NCI-H2171 (cell line): ENCODE measurements around the gene PALS2.

ENCODE experiments used
- DNase-seq: peaks from one replicate; lab custom pipeline; 2025; lab: John Stamatoyannopoulos, UW

Gene PALS2, protein sequence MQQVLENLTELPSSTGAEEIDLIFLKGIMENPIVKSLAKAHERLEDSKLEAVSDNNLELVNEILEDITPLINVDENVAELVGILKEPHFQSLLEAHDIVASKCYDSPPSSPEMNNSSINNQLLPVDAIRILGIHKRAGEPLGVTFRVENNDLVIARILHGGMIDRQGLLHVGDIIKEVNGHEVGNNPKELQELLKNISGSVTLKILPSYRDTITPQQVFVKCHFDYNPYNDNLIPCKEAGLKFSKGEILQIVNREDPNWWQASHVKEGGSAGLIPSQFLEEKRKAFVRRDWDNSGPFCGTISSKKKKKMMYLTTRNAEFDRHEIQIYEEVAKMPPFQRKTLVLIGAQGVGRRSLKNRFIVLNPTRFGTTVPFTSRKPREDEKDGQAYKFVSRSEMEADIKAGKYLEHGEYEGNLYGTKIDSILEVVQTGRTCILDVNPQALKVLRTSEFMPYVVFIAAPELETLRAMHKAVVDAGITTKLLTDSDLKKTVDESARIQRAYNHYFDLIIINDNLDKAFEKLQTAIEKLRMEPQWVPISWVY

DNA sequence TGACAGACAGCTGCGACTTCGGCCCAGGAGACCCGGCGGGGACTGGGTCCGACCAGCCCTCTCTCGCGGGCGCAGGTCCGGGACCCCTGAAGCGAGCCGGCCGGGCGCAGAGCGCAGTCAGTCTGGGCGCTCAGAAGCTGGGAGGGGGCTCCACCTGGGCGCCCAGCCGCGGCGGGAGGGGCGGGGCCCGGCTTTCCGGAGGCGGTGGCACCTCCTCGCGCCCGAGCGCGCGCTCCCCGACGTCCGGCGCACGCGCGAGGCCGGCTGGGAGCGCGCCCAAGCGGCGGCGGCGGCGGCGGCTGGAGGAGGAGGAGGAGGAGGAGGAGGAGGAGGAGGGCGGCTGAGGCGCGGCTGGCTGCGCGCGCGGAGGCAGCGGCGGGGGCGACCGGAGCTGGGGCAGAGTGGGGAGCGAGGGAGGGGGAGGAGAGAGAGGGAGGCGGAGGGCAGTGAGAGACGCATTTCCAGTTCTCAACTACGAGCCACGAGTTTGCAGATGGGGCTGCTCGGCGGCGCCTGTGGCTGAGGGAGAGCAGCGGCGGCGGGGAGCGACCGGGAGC is at the start of gene PALS2:
Gene PALS2 (plus strand): TSS at position 456 of the 557 bp plus-strand sequence. CDS start 50,216 bp downstream, outside the sequence.
- peak; percentile 66 for DNase-seq

- no peak for DNase-seq
These were observed 42.0 kb upstream of the PALS2 start for GRCh38 chr7:24531255-24531654.

GRCh38 chr7:24536682-24537081 is 36.6 kb upstream of the PALS2 start:
- no peak for DNase-seq

GRCh38 chr7:24540956-24541355 is 32.3 kb upstream of the PALS2 start:
- DNase-seq = no peak

DNA sequence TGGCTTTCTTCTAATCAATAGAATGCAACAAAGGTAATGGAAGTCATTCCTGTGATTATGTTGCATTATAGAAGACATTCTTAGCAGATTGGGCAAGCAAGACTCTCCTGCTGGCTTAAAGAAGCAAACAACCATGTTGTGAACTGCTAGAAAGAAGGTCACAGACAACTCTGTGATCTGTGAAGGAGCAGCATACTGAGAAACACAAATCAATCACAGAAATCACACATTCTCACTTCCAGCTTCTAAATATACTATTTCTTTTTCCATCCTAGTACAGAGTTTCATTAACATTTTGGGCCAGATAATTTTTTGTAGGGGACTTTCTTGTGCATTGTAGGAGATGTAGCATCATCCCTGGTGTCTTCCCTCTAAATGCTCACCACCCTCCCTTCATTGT is 28.0 kb upstream of the PALS2 start:
- no peak for DNase-seq

DNA sequence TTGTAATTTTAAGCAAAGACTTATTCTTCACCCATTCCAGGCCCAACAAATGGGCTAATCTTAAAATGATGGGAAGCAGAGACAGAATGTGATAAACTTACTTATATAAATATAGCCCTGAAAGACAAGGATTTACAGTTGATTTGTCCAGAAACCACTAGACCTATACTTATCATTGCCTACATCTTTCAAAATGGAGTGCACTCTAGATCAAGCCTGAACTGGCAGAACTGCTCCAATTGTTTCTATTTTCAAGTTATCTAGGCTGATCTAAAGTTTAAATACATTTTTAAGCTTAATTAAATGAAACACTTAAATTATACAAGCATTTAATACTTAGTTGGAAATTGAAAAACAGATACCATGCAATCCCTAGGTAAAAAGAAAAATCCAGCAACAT is 24.9 kb upstream of the PALS2 start:
- no peak for DNase-seq

DNA sequence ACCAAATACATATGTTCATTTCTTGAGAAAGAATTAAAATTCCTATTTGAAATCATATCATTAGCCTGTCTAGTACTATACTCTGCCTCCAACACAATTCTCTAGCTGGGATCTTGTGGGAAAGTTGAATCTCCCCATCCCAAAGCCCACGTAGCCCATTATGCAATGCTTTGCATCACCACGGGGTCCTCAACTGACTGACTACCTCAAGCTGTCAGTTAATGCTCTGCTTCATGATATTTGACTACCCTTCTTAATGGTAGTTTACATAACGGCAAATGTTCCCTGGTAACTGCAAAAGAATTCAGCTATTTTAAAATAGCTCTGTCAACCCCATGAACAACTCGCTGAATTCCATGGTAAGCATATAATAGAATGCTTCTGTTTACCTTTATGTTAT is 23.3 kb upstream of the PALS2 start:
- no peak for DNase-seq

DNA sequence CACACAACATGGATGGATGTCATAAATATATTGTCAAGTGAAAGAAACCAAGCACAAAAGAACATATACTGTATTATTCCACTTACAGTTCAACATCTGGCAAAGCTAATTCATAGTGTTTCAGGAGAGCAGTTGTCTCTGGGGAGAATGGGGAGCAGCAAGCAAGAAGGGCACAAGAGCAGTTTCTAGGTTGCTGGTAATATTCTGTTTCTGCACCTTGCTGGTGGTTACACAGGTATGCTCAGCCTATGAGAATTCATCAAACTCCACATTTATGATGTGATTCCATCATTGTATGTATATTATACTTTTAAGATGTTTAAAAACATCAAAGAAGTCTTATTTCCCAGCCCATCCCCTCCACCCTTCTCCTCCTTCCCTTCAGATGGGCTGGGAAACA is 18.1 kb upstream of the PALS2 start:
- DNase-seq = no peak

DNA sequence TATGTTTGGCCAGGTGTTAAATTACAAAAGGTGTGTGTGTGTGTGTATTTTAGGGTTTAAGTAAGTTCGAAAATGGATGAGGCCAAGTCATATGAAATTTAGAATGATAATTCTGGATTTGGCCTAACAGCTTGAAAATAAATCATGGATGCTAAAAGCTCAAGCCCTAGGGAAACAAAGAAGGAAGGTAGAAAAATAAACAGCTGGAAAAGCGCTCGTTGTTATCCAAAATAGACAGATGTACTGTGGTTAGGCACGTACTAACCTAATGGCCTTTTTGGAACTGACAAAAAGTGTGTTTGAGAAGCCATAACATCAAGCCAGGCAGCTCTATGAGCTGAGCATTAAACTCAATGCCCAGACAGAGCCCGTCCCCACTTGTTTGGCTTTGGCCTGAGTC is 17.5 kb upstream of the PALS2 start:
- no peak for DNase-seq

GRCh38 chr7:24560772-24561171 is 12.5 kb upstream of the PALS2 start:
- no peak for DNase-seq

GRCh38 chr7:24566274-24566673 is 7.0 kb upstream of the PALS2 start:
- DNase-seq = no peak

DNA sequence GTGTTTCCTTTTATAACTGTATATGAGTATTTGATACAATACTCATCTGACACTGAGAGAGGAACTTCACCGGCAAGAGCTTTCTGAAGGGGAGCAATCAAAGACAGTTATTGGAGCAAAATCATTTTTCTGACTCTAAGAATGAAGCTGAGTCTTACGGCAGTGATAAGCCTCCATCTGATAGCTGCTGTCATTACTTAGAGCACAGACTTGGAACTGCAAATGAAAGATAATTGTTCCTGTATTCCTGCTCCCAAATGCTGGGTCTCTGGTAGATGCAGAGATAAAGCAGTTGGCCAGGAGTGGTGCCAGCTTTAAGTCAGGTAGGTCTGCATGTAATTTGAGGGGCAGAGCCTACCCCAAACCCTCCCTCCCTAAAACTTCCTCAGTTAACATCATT is 2.3 kb upstream of the PALS2 start:
- DNase-seq = no peak

DNA sequence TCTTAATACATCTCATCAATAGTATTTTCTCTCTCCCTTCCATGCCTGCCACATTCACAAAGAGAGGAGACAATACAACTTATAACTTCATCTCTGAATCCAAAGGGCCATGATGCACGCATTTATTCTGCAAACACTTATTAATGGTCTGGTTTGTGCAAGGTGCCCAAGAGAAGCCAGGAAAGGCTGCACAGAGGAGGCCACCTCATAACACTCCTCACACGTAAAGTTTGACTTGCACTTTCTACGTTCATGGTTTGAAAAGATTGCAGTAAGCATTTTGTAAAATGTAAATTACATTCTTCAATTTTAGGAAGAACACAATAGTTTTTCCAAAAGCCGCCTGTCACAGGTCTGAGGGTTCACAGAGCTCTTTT is 1.2 kb upstream of the PALS2 start:
- DNase-seq = no peak

- no peak for DNase-seq
These were observed 757 bp upstream of the PALS2 start for GRCh38 chr7:24572393-24572996.

DNA sequence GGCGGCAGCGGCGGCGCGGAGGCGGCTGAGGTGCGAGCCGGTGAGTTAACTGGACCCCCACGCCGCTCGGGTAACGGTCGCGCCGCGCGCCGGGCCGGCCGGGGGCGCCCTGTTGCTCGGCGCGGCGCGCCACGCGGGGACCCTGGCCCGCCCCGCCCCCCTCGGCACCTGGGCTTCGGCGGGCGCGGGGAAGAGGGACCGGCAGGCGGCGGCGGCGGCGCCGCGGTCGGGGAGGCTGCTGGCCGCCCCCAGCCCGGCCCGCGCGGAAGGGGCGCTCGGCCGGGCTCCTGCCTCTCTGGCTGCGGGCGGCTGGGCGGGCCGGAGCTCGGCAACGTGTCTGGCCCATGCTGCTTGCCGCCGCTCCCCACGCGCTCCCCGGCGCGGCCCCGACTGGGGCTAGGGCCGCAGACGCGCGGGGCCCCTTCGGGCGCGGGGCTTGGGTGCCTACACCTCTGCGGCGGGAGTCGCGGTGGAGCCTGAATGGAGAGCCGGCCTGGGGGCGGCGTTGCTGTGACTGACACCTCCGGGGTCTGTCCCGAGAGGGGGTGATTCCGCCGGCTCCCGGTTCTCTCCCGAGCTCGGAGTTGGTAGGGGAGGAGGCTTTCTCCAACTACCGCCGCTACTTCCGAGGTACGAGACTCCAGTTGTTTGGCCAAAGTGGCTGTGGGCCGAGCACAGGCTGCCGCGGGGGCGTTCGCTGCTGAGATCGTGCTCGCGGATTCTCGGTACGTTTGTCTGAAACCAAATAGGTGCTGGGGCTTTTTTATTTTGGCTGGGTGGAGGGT is 494 bp downstream of the PALS2 start:
- peak; percentile 20 for DNase-seq

DNA sequence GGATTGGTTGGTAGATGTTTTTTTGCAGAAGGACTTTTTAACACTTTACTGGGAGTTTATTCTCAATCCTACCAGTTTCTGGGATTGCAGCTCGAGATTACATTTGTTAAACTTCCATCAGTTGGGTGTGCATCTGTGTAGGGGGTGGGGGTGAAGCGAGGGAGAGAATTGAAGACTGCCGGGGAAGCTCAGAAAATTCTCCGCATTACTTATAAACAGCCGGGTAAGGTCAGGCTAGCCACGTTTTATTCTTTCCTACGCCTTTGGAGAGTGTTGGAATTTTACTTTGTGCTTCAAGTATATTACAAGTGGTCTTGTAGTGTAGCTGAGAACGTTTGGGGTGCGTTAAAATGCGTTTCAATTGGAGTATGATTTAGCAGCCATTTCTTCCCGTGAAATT is 1.1 kb downstream of the PALS2 start:
- DNase-seq = no peak

DNA sequence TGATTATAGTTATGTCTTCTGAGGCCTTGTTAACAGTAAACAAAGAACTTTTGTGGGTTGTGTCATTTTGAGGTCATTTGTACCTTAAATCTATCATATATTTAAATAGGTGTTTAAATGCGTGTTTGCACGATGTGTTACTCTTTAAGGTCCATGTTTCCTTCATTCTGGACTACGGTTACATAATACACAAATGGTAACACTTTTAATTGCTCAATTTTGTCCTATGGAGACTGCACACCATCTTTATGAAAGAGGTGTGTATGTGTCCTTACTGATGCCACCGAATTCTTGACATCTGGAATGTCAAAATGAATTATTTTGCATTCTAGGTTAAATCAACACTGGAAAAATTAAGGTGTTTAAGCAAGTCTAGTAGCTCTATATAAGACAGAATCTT is 1.7 kb downstream of the PALS2 start:
- no peak for DNase-seq

DNA sequence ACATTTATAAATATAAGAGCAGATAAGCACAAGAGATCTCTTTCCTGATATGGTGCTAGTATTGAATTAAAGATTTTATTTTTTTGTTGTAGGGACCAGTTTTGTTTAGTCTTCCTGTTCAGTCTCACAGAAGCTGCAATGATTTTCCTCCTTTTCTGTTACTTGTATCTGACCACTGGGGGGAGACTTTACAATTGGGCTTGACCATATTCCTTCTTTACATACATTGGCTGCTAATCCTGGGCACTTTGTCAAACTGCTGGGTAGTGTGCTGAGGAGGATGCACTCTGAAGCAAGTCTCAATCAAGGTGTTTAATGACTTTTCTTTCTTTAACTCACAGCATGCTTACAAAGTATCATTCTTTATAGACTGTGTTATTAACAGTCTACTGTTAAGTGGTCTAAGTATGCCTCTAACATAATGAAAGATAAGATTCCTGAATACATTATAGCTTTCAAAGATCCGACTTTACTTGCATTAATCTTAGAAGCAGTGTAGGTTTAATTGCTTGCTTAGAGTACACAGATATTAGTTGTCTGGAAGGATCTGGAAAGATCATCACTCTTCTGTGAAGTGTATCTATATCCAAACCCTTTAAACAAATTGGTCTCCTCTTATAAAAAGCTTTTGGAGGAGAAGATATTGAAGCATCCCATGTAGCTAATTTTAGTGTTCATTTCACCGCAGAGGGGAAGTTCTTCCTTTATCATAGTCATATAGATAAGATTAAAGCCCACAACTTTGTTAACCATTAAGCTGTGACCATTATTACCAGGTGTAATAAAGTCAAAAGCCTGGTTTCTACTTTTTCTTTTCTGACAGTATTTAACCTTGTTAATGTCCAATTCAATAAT is 3.1 kb downstream of the PALS2 start:
- no peak for DNase-seq

DNA sequence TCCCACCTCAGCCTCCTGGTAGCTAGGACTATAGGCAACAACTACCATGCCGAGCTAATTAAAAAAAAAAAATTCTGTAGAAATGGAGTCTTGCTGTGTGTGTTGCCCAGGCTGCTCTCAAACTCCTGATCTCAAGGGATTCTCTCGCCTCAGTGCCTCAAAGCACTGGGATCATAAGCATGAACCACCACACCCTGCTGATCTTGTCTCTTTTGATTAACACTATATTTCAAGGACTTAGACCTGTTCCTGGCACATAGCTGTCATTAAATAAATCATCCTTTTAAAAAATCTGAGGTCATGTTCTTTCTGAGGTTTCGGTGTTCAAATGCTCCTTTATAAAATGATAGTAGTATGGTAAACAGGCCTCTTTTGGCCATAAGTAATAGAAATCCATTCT is 4.8 kb downstream of the PALS2 start:
- no peak for DNase-seq

DNA sequence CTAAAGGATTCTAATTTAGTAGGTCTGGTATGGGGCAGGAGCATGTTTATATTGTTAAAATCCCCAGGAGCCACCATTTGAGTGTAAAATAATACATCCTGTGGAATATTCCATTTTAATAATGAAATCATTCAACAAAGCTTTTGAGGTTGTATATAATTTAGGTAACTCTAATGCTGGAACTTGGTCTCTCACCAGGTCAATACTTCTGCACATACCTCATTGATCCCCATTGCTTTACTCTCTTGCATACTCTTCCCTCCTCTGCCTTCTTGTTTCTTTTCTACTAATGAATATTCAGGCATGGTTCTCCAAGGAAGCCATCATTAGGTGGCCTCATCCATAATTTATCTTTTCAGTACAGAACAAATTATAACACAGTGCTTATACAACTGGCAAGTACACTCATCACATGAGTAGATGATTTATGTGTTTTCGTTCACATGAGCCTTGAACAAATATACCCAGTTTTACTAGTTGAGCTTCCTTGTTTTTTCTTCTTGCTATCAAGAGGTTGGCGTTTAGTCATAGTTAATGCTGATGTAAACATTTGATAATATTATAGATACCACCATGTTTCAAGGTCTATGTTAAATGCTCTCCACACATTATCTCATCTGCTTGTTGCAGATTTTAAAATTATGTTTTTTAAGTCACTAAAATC is 7.2 kb downstream of the PALS2 start:
- no peak for DNase-seq

DNA sequence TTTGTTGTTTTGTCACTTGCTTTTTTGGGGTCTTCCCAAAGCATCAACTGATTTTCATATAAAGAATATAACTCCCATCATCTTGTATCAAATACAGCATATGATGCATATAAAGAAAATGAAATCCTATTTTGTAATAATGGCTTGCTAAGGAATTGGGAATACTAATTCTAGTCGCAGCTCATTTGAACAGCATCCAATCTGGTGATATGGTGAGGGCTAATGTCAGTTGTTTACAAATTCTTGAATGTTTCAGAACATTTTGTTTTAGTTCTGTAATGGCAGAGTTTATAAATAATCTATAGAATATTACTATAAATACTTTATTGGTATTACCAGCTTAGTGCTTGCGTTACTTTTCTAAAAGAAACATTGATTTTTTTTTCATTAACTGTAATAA is 8.9 kb downstream of the PALS2 start:
- no peak for DNase-seq
